SU-DHL-6 (cell line): ENCODE measurements around the gene SH3BGR.
"Not testable (repeated sequence)": the region's sequence is repeated elsewhere in the genome, so short reads cannot be mapped to it uniquely, and the experiment has no call there.

Source experiments
- H2AFZ ChIP-seq: fragments of 200-600 bp; sonication (generic); 2 replicates; pipeline ENCODE4 v1.6.1; 2014; ENCODE audit warnings: low read depth, mild to moderate bottlenecking, moderate library complexity, mixed read lengths, antibody characterized with exemption, low read length; ENCODE audit not compliant: severe bottlenecking
- H3F3A ChIP-seq: fragments of 200-600 bp; shearing (Covaris generic); 2 replicates; pipeline ENCODE4 v1.6.0; 2016; ENCODE audit warnings: antibody characterized with exemption, mild to moderate bottlenecking; ENCODE audit not compliant: insufficient read depth
- H3K27ac ChIP-seq: fragments of 200-600 bp; sonication (generic); 2 replicates; pipeline ENCODE4 v1.5.1; 2016; ENCODE audit warnings: low read depth, mild to moderate bottlenecking, low read length, moderate library complexity, mixed read lengths
- H3K27me3 ChIP-seq: fragments of 200-600 bp; sonication (generic), shearing (Covaris generic); 2 replicates; pipeline ENCODE4 v1.6.0; 2014; ENCODE audit warnings: mild to moderate bottlenecking, low read length
- H3K36me3 ChIP-seq: fragments of 200-600 bp; sonication (generic); 2 replicates; pipeline ENCODE4 v1.6.1; 2014; ENCODE audit warnings: mild to moderate bottlenecking, low read length, mixed read lengths
- H3K4me2 ChIP-seq: fragments of 300-600, 200-600 bp; shearing (Covaris generic), sonication (generic); 2 replicates; pipeline ENCODE4 v1.6.0; 2014; ENCODE audit warnings: low read length, low read depth, mild to moderate bottlenecking; ENCODE audit not compliant: poor library complexity, severe bottlenecking
- H3K4me3 ChIP-seq: fragments of 200-600 bp; sonication (generic); 2 replicates; pipeline ENCODE4 v1.5.1; 2014; ENCODE audit warnings: antibody characterized with exemption, low read length, mild to moderate bottlenecking, mixed read lengths; ENCODE audit not compliant: insufficient read depth, poor library complexity, severe bottlenecking
- H3K79me2 ChIP-seq: fragments of 200-600 bp; sonication (generic); 2 replicates; pipeline ENCODE4 v1.6.1; 2014; ENCODE audit warnings: mild to moderate bottlenecking, low read length, moderate library complexity; ENCODE audit not compliant: insufficient read depth
- H3K9ac ChIP-seq: fragments of 200-600 bp; sonication (generic); 2 replicates; pipeline ENCODE4 v1.7.0; 2014; ENCODE audit warnings: mild to moderate bottlenecking, low read length
- H3K9me2 ChIP-seq: fragments of 200-600 bp; sonication (generic); replicated peaks from 2 replicates; pipeline ENCODE4 v1.6.1; 2014; ENCODE audit warnings: low read length; ENCODE audit not compliant: insufficient read depth
- H3K9me3 ChIP-seq: fragments of 200-600 bp; sonication (generic); 2 replicates; pipeline ENCODE4 v1.6.1; 2014; ENCODE audit warnings: low read length, mixed read lengths; ENCODE audit not compliant: insufficient read depth
- H4K20me1 ChIP-seq: fragments of 200-600 bp; sonication (generic); 2 replicates; pipeline ENCODE4 v1.6.1; 2014; ENCODE audit warnings: low read depth, mild to moderate bottlenecking, antibody characterized with exemption, low read length, moderate library complexity, mixed read lengths
- EZH2phosphoT487 ChIP-seq: fragments of 200-600 bp; sonication (generic), shearing (Covaris generic); conservative IDR thresholded peaks from 2 replicates; pipeline ENCODE4 v1.6.1; 2018; ENCODE audit warnings: mild to moderate bottlenecking, antibody characterized with exemption, low read length, moderate library complexity, mixed read lengths
- TF ChIP-seq, protein P1 (sequence below): fragments of 200-600 bp; sonication (generic); IDR thresholded peaks from one replicate; pipeline ENCODE4 v1.5.1; 2017; ENCODE audit warnings: antibody characterized with exemption, mild to moderate bottlenecking, low read length, moderate library complexity; ENCODE audit not compliant: insufficient read depth, poor library complexity, severe bottlenecking

SH3BGR gene

DNA sequence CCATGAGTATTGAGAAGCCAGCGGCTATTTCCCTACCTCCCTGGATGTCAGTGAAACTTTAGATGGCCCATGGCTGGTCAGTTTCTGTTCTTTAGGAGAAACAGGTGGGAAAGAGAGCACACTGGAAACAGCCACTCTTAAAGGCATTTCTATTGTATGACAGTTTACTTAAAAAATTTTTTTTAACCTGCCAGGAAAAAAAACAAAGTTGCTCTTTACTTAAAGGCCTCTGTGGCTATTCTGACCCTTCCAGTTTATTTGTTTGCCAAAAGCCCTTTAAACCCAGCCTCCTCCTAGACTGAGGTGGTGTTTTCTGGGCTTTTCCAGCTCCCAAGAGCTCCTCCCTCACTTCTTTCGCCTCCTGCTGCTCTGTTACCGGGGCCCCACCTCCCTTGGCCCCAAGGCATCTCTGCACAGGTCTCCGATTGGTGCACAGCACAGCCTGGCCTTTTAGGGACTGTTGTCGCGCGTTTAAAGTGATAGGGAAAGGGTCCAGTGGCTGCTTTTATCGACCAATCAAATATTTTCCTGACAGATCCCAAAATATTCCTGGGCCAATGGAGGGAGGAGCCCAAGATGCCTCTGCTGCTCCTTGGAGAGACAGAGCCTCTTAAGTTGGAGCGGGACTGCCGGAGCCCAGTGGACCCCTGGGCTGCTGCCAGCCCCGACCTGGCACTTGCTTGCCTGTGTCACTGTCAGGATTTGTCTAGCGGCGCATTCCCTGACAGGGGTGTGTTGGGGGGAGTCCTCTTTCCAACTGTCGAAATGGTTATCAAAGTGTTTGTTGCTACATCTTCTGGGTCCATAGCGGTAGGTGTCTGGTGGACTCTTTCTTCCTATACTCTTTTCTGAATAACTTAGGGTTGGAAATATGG, at the start of gene SH3BGR:
SH3BGR (plus strand) TSS at position 639 of the 875 bp plus-strand sequence; CDS start at position 766, 127 bp downstream.
- Histone ChIP-seq H3K9me2 (no peaks in the 10 kb centered on the region), H3K4me2 (no peak within 1 kb of the TSS)
- TF ChIP-seq, protein P1, sequence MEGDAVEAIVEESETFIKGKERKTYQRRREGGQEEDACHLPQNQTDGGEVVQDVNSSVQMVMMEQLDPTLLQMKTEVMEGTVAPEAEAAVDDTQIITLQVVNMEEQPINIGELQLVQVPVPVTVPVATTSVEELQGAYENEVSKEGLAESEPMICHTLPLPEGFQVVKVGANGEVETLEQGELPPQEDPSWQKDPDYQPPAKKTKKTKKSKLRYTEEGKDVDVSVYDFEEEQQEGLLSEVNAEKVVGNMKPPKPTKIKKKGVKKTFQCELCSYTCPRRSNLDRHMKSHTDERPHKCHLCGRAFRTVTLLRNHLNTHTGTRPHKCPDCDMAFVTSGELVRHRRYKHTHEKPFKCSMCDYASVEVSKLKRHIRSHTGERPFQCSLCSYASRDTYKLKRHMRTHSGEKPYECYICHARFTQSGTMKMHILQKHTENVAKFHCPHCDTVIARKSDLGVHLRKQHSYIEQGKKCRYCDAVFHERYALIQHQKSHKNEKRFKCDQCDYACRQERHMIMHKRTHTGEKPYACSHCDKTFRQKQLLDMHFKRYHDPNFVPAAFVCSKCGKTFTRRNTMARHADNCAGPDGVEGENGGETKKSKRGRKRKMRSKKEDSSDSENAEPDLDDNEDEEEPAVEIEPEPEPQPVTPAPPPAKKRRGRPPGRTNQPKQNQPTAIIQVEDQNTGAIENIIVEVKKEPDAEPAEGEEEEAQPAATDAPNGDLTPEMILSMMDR = no peak
- TF ChIP-seq EZH2phosphoT487 = no peak

DNA sequence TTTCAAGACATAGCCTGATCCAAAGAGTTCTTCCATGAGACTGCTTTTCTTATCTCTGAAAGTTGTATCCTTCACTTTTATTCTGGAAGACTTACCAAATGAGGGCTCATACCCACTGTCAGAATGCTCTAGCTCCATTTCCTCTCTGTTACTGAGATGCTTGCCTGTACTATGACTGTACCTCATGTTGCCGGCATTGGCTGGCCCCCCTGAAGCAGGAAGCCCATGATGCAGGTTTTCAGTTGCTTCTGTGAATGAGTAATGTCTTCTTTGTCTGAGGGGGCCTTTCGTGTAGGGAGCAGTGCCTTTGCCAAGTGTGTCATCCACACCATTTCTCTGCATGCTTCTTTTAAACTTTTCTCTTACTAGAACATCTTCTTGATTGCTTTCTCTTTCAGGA, 45.7 kb upstream of the SH3BGR start:
- peaks cover 11% of the 10 kb centered on the region; the same call in 1 of the 2 replicates for H3K36me3 ChIP-seq
- no peaks in the 10 kb centered on the region for H3K9me2 ChIP-seq
- H3K27me3 ChIP-seq = no peaks in the 10 kb centered on the region
- no peaks in the 10 kb centered on the region for H3K79me2 ChIP-seq
- TF ChIP-seq, protein P1 = no peak
- TF ChIP-seq EZH2phosphoT487 = no peak
- no peak overlapping the region for H3K9ac ChIP-seq
- no peak overlapping the region for H3K4me2 ChIP-seq
- no peak overlapping the region for H3K27ac ChIP-seq
- H3K4me3 ChIP-seq = no peak overlapping the region
- H4K20me1 ChIP-seq = no peaks in the 10 kb centered on the region
- no peaks in the 10 kb centered on the region for H3K9me3 ChIP-seq
- no peaks in the 10 kb centered on the region for H3F3A ChIP-seq
- no peak overlapping the region for H2AFZ ChIP-seq

More for the DNA sequence above, at the start of gene SH3BGR:
- Histone ChIP-seq H3K27ac (no peak within 1 kb of the TSS), H2AFZ (no peak within 1 kb of the TSS), H3K27me3 (no peaks in the 10 kb centered on the region), H3F3A (no peaks in the 10 kb centered on the region), H3K9ac (no peak within 1 kb of the TSS), H3K9me3 (no peaks in the 10 kb centered on the region), H3K36me3 (no peaks in the 10 kb centered on the region), H3K4me3 (no peak within 1 kb of the TSS), H4K20me1 (no peaks in the 10 kb centered on the region), H3K79me2 (no peaks in the 10 kb centered on the region)

DNA sequence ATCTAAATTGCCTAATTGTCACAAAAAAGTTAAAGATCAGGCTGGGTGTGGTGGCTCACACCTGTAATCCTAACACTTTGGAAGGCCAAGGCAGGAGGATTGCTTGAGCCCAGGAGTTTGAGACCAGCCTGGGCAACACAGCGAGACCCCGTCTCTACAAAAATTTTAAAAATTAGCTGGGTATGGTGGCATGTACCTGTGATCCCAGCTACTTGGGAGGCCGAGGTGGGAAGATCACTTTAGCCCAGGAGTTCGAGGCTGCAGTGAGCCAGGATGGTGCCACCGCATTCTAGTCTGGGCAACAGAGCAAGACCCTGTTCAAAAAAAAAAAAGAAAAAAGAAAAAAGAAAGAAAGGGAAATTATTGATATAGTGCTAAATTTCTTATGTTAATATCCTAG, 32.6 kb upstream of the SH3BGR start:
- H3K9ac ChIP-seq, H3K4me3 ChIP-seq, H3K27ac ChIP-seq, H3K9me2 ChIP-seq, H4K20me1 ChIP-seq, H2AFZ ChIP-seq, H3K4me2 ChIP-seq, H3K27me3 ChIP-seq, H3K79me2 ChIP-seq, H3K9me3 ChIP-seq, H3K36me3 ChIP-seq: not testable (repeated sequence)
- H3F3A ChIP-seq = peaks cover 10% of the 10 kb centered on the region; the same call in 1 of the 2 replicates

DNA sequence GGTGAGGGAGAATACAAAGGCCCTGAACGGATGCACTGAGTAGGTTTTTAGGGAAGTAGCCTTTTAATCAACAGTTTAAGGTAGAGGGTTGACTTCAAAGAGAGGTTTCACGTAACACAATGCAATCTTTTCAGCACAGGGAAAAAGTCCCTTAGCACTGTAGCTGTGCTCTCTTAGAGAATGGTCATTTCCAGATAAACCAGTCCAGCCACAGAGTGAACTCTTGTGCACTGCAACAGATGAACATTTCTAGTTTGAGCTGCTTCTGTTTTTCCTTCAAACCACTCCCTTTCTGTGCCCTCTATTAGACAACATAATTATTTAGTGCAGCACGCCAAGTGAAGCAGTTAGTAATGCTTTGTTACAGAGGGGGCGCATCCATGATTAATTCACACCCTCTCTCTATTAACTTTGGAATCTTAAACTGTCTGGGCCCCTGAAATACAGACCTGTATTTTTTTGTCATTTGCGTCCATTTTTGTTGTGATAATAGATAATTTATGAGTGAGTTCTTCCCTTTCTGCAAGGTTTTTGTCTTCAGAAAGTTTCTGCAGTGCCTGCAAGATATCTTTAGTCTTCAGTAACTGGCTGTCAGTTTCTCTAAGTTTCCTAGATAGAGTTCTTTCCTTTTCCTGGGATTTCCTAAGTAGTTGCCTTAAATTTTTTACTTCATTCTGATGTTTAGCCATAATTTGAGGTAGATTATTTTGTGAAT, 29.1 kb upstream of the SH3BGR start:
- no peaks in the 10 kb centered on the region for H3K79me2 ChIP-seq
- H3K27ac ChIP-seq = no peak overlapping the region
- no peaks in the 10 kb centered on the region for H4K20me1 ChIP-seq
- TF ChIP-seq EZH2phosphoT487 = no peak
- TF ChIP-seq, protein P1 = no peak
- H3K4me2 ChIP-seq = no peak overlapping the region
- no peaks in the 10 kb centered on the region for H3K9me2 ChIP-seq
- H3K36me3 ChIP-seq = no peaks in the 10 kb centered on the region
- 0 out of 2 replicates have a peak, but pooled peaks cover 10% of the 10 kb centered on the region for H3F3A ChIP-seq
- H3K9ac ChIP-seq = no peak overlapping the region
- H3K4me3 ChIP-seq = no peak overlapping the region
- no peaks in the 10 kb centered on the region for H3K27me3 ChIP-seq
- no peaks in the 10 kb centered on the region for H3K9me3 ChIP-seq
- no peak overlapping the region for H2AFZ ChIP-seq
